Naive B cell (primary cell): Measurements from ENCODE around the gene KREMEN2. TPM values are rescaled to one million over a fixed set of nuclear protein-coding genes. Genes with fewer than 3 reads are reported as not detected.

ENCODE experiments used
- ATAC-seq, 2 donors: fragments of 150-1000 bp; cut with Tn5 transposase; 2 replicates each; pipeline ENCODE4 v1.10.0; 2021; ENCODE audit warnings: low read depth in 2 of 2, mild to moderate bottlenecking in 2 of 2, moderate library complexity in 2 of 2
- DNase-seq: peaks from one replicate; pipeline ENCODE4 v3.0.0; 2022
- H3K27ac Mint-ChIP-seq, 6 donors: one replicate each; pipeline ENCODE4 v1.8.0; 2020 to 2022; ENCODE audit warnings: mild to moderate bottlenecking in 6 of 6, mixed read lengths in 6 of 6, moderate library complexity in 5 of 6, inconsistent platforms in 2 of 6
- H3K27me3 Mint-ChIP-seq, 3 donors: one replicate each; pipeline ENCODE4 v1.8.0; 2021 to 2022; ENCODE audit warnings: mixed read lengths in 3 of 3, mild to moderate bottlenecking in 1 of 3
- H3K36me3 Mint-ChIP-seq, 2 donors: one replicate each; pipeline ENCODE4 v1.8.0; 2020 to 2022; ENCODE audit warnings: mixed read lengths in 2 of 2, inconsistent platforms in 1 of 2, mild to moderate bottlenecking in 1 of 2
- H3K4me1 Mint-ChIP-seq, 3 donors: one replicate each; pipeline ENCODE4 v1.8.0; 2020 to 2022; ENCODE audit warnings: mixed read lengths in 3 of 3, inconsistent platforms in 1 of 3, mild to moderate bottlenecking in 1 of 3, moderate library complexity in 1 of 3
- H3K4me3 Mint-ChIP-seq, 8 donors: one replicate each; pipeline ENCODE4 v1.8.0; 2020 to 2022; ENCODE audit warnings: mild to moderate bottlenecking in 8 of 8, mixed read lengths in 8 of 8, moderate library complexity in 8 of 8, inconsistent platforms in 2 of 8
- H3K9me3 Mint-ChIP-seq, 7 donors: one replicate each; pipeline ENCODE4 v1.8.0; 2020 to 2022; ENCODE audit warnings: mixed read lengths in 7 of 7, mild to moderate bottlenecking in 5 of 7, inconsistent platforms in 2 of 7, moderate library complexity in 1 of 7
- polyA plus RNA-seq, 6 donors: library from polyadenylated mRNA; unstranded; fragments of 300-500 nt; fragmentation: Illumina TruSeq; gene quantifications; one replicate each; pipeline ENCODE4 v1.2.3, GENCODE V29; 2021; ENCODE audit warnings: low read depth in 6 of 6

The KREMEN2 gene
- polyA plus RNA-seq, 6 donors from 2014 or later: 0.25 to 4.4 (median 1.2) TPM; not detected in 1

- H3K9me3 Mint-ChIP-seq: no peaks in the 10 kb centered on the region
- DNase-seq (no peak), ATAC-seq (no peak)
- no peaks in the 10 kb centered on the region for H3K36me3 Mint-ChIP-seq
- H3K27ac Mint-ChIP-seq: no peak overlapping the region
- H3K4me1 Mint-ChIP-seq: peaks cover 16 to 23% (median 16%) of the 10 kb centered on the region in 3 donors
- peaks cover 13 to 56% (median 20%) of the 10 kb centered on the region in 3 donors for H3K27me3 Mint-ChIP-seq
- H3K4me3 Mint-ChIP-seq: peak overlapping the region in 1 of 8 donors; percentile 72
Observed at GRCh38 chr16:3012246-3012645, 48.2 kb downstream of the KREMEN2 start.

- Mint-ChIP-seq H3K27me3 (peaks cover 11 to 58% (median 20%) of the 10 kb centered on the region in 3 donors), H3K9me3 (no peaks in the 10 kb centered on the region), H3K4me3 (peak within 1 kb of the TSS in 1 of 8 donors; percentile 72), H3K4me1 (peaks cover 10 to 18% (median 13%) of the 10 kb centered on the region in 3 donors), H3K36me3 (no peaks in the 10 kb centered on the region), H3K27ac (no peak within 1 kb of the TSS)
- ATAC-seq (peak; percentile 50 to 74), DNase-seq (no peak)
Observed at GRCh38 chr16:3012828-3013420, 48.8 kb downstream of the KREMEN2 start, which contains the start of gene CLDN9. Gene CLDN9 (plus strand): TSS chr16:3012923. CDS start chr16:3013363, 440 bp downstream.

GRCh38 chr16:3013491-3013951, 49.4 kb downstream of the KREMEN2 start:
- Mint-ChIP-seq H3K9me3 (peaks cover 0 to under 1% (median 0%) of the 10 kb centered on the region in 7 donors), H3K4me3 (no peak overlapping the region), H3K27me3 (peaks cover 8 to 58% (median 20%) of the 10 kb centered on the region in 3 donors), H3K4me1 (peaks cover 7 to 15% (median 7%) of the 10 kb centered on the region in 3 donors), H3K36me3 (no peaks in the 10 kb centered on the region), H3K27ac (no peak overlapping the region)
- ATAC-seq (no peak), DNase-seq (no peak)

- peaks cover 4 to 15% (median 6%) of the 10 kb centered on the region in 3 donors for H3K4me1 Mint-ChIP-seq
- H3K9me3 Mint-ChIP-seq: peaks cover 0 to 4% (median 0%) of the 10 kb centered on the region in 7 donors
- peak overlapping the region in 1 of 8 donors; percentile 54 for H3K4me3 Mint-ChIP-seq
- H3K27ac Mint-ChIP-seq: peak overlapping the region in 1 of 6 donors; percentile 80
- H3K36me3 Mint-ChIP-seq: no peaks in the 10 kb centered on the region
- ATAC-seq: no peak
- DNase-seq: no peak
- peaks cover 8 to 55% (median 20%) of the 10 kb centered on the region in 3 donors for H3K27me3 Mint-ChIP-seq
Observed at GRCh38 chr16:3013998-3014690, 50.1 kb downstream of the KREMEN2 start.

GRCh38 chr16:3014971-3015370, 50.9 kb downstream of the KREMEN2 start:
- H3K36me3 Mint-ChIP-seq: no peaks in the 10 kb centered on the region
- H3K9me3 Mint-ChIP-seq: peaks cover 0 to 4% (median 0%) of the 10 kb centered on the region in 7 donors

GRCh38 chr16:3015865-3016521, 51.9 kb downstream of the KREMEN2 start:
- peaks cover 8 to 55% (median 20%) of the 10 kb centered on the region in 3 donors for H3K27me3 Mint-ChIP-seq
- no peaks in the 10 kb centered on the region for H3K36me3 Mint-ChIP-seq
- peak overlapping the region in 1 of 6 donors; percentile 84 for H3K27ac Mint-ChIP-seq
- H3K4me3 Mint-ChIP-seq: peak overlapping the region in 1 of 8 donors; percentile 41
- H3K4me1 Mint-ChIP-seq: peaks cover 14 to 31% (median 16%) of the 10 kb centered on the region in 3 donors
- ATAC-seq (no peak), DNase-seq (no peak)
- H3K9me3 Mint-ChIP-seq: peaks cover 0 to 4% (median 0%) of the 10 kb centered on the region in 7 donors

More at GRCh38 chr16:3014971-3015370, 50.9 kb downstream of the KREMEN2 start:
- no peak for ATAC-seq
- no peak for DNase-seq
- peaks cover 8 to 55% (median 20%) of the 10 kb centered on the region in 3 donors for H3K27me3 Mint-ChIP-seq
- H3K4me1 Mint-ChIP-seq: peaks cover 11 to 23% (median 11%) of the 10 kb centered on the region in 3 donors
- peak overlapping the region in 2 of 6 donors; percentile 42 to 55 for H3K27ac Mint-ChIP-seq
- H3K4me3 Mint-ChIP-seq: peak overlapping the region in 1 of 8 donors; percentile 52

GRCh38 chr16:3017344-3017743, 53.3 kb downstream of the KREMEN2 start:
- peaks cover 22 to 40% (median 28%) of the 10 kb centered on the region in 3 donors for H3K4me1 Mint-ChIP-seq
- ATAC-seq: no peak
- H3K27ac Mint-ChIP-seq: no peak overlapping the region
- DNase-seq: no peak
- H3K36me3 Mint-ChIP-seq: no peaks in the 10 kb centered on the region
- peaks cover 8 to 45% (median 17%) of the 10 kb centered on the region in 3 donors for H3K27me3 Mint-ChIP-seq
- no peak overlapping the region for H3K4me3 Mint-ChIP-seq
- peaks cover 0 to 4% (median 0%) of the 10 kb centered on the region in 7 donors for H3K9me3 Mint-ChIP-seq

Other genes starting within 250 kb of the KREMEN2 start
- under 1 TPM in 1 of 6 donors, not detected in 5; 0.36 TPM for gene PRSS27, start 244.1 kb upstream of the KREMEN2 start, polyA plus RNA-seq
- 100 to 1,000 TPM in 1 of 6 donors, 10 to 100 TPM in 5; 25.0 to 147 (median 45.1) TPM for gene SRRM2, start 211.6 kb upstream of the KREMEN2 start, polyA plus RNA-seq
- 100 to 1,000 TPM; 159 to 241 (median 203) TPM for gene ELOB, start 187.0 kb upstream of the KREMEN2 start, polyA plus RNA-seq
- gene PRSS33, start 176.7 kb upstream of the KREMEN2 start, polyA plus RNA-seq: not detected
- not detected for gene PRSS41, start 165.8 kb upstream of the KREMEN2 start, polyA plus RNA-seq
- gene PRSS21, start 147.0 kb upstream of the KREMEN2 start, polyA plus RNA-seq: 1 to 10 TPM in 4 of 6 donors, under 1 TPM in 1, not detected in 1; 0.51 to 4.4 (median 1.9) TPM
- not detected for gene ZG16B, start 134.0 kb upstream of the KREMEN2 start, polyA plus RNA-seq
- gene PRSS22, start 106.1 kb upstream of the KREMEN2 start, polyA plus RNA-seq: not detected
- gene FLYWCH2, start 81.1 kb upstream of the KREMEN2 start, polyA plus RNA-seq: 10 to 100 TPM; 15.6 to 22.6 (median 18.9) TPM
- gene FLYWCH1, start 52.3 kb upstream of the KREMEN2 start, polyA plus RNA-seq: 10 to 100 TPM in 3 of 6 donors, 1 to 10 TPM in 3; 6.3 to 13.4 (median 9.5) TPM
- 1 to 10 TPM in 3 of 6 donors, under 1 TPM in 2, not detected in 1; 0.43 to 1.3 (median 1.1) TPM for gene PAQR4, start 5.1 kb downstream of the KREMEN2 start, polyA plus RNA-seq
- gene PKMYT1, start 16.2 kb downstream of the KREMEN2 start, polyA plus RNA-seq: under 1 TPM in 4 of 6 donors, not detected in 2; 0.45 to 0.88 (median 0.62) TPM
- not detected for gene CLDN9, start 48.6 kb downstream of the KREMEN2 start, polyA plus RNA-seq
- not detected for gene CLDN6, start 53.9 kb downstream of the KREMEN2 start, polyA plus RNA-seq
- gene TNFRSF12A, start 56.1 kb downstream of the KREMEN2 start, polyA plus RNA-seq: not detected
- gene HCFC1R1, start 59.7 kb downstream of the KREMEN2 start, polyA plus RNA-seq: 10 to 100 TPM in 5 of 6 donors, 1 to 10 TPM in 1; 7.6 to 21.4 (median 15.4) TPM
- 10 to 100 TPM; 35.7 to 75.7 (median 48.3) TPM for gene THOC6, start 59.8 kb downstream of the KREMEN2 start, polyA plus RNA-seq
- gene BICDL2, start 72.7 kb downstream of the KREMEN2 start, polyA plus RNA-seq: not detected
- gene MMP25, start 82.3 kb downstream of the KREMEN2 start, polyA plus RNA-seq: under 1 TPM in 2 of 6 donors, not detected in 4; 0.29 to 0.55 TPM
- gene IL32, start 101.4 kb downstream of the KREMEN2 start, polyA plus RNA-seq: 10 to 100 TPM in 2 of 6 donors, 1 to 10 TPM in 4; 3.0 to 15.0 (median 6.2) TPM
- not detected for gene ZSCAN10, start 135.0 kb downstream of the KREMEN2 start, polyA plus RNA-seq
- gene ZNF205, start 148.3 kb downstream of the KREMEN2 start, polyA plus RNA-seq: under 1 TPM in 1 of 6 donors, not detected in 5; 0.47 TPM
- 1 to 10 TPM in 4 of 6 donors, under 1 TPM in 1, not detected in 1; 0.38 to 2.7 (median 1.6) TPM for gene ZNF213, start 170.8 kb downstream of the KREMEN2 start, polyA plus RNA-seq
- not detected for gene OR1F1, start 223.9 kb downstream of the KREMEN2 start, polyA plus RNA-seq